GM18505 (cell line): Measurements from ENCODE around the gene KMT2D.

ENCODE experiments used
- ATAC-seq: cut with Tn5 transposase; IDR thresholded peaks from one replicate; pipeline ENCODE4 v1.9.1; 2021; ENCODE audit not compliant: unreplicated experiment
- POLR2A ChIP-seq: IDR thresholded peaks from 4 replicates; pipeline ENCODE4 v1.6.1; 2011; ENCODE audit warnings: borderline replicate concordance; ENCODE audit not compliant: insufficient read depth, insufficient read length; ENCODE audit errors: extremely low read depth

KMT2D gene

GRCh38 chr12:49015196-49015595 is 45.4 kb downstream of the KMT2D start:
- ATAC-seq = no peak
- TF ChIP-seq POLR2A = no peak

- no peak for TF ChIP-seq POLR2A
- no peak for ATAC-seq
Observed at GRCh38 chr12:49014547-49014946, 46.0 kb downstream of the KMT2D start.

GRCh38 chr12:49013428-49013827 is 47.2 kb downstream of the KMT2D start:
- no peak for TF ChIP-seq POLR2A
- ATAC-seq = no peak

- TF ChIP-seq POLR2A = no peak
Observed at GRCh38 chr12:49012739-49013138, 47.9 kb downstream of the KMT2D start.

More at GRCh38 chr12:49012739-49013138, 47.9 kb downstream of the KMT2D start:
- ATAC-seq = no peak
